ENCODE measurements around the gene DLG2.

DLG2 gene

DNA sequence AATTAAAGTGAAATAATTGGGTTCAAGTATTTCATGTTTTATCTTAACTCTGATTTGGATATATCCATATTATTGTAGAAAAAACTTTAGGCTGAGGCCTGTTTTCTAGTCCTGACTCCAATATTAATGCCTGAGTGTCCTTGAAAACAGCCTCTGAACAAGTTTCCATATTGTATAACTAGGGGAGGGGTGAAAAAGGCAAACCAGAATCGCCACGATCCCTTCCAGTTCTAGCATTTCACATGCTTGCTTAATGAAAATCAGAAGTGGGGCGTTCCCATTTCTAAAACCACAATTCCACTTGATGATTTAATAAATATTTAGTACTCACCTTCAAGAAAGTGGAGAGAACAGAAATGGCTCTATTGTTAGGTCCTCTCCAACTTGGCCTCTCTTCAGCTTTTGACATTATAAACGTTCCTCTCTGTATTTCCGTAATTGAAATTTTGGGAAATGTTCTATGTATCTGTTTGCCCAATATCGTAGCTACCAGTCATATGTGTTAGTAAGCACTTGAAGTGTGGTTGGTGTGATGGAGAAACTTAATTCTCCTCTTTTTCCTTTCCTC, 1779.6 kb downstream of the DLG2 start:
- DNase-seq (ENCODE audit: low spot score), result no peak

DNA sequence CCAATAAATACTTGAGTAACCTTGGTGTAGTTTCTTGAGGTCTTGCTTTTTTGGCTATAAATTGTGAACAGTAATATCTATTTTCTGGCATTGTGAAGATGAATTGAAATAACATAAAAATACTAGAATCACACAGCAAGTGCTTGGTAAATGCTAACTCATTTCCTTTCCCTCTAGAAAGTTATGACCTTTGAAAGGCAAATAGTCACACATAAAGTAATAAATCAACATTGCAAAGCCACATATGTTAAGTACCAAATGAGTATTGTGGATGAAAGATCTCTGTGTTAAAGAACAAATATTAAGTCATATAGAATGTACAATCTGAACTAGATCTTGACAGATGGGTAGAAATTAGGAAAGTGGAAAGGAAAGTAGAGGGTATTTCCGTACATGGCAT, 1781.3 kb downstream of the DLG2 start:
- DNase-seq (ENCODE audit: low spot score), result no peak

DNA sequence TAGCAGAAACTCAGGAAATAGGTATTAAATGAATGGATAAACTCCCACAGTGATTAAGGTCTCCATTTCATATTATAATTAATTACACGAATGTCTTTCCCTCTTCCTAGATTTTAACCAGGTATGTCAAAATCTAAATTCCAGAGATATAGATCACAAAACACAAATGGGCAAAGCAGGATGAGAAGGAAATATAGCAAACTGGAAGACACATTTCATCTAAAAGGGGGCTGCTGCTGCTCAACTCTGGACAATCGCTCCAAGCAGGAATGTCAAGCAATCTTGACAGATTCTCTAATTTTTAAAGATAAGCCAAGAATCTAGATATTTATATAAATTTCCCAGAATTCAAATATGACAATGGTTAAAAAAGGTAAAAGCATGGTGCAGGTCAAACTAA, 1786.8 kb downstream of the DLG2 start:
- no peak for DNase-seq (ENCODE audit: low spot score)

DNA sequence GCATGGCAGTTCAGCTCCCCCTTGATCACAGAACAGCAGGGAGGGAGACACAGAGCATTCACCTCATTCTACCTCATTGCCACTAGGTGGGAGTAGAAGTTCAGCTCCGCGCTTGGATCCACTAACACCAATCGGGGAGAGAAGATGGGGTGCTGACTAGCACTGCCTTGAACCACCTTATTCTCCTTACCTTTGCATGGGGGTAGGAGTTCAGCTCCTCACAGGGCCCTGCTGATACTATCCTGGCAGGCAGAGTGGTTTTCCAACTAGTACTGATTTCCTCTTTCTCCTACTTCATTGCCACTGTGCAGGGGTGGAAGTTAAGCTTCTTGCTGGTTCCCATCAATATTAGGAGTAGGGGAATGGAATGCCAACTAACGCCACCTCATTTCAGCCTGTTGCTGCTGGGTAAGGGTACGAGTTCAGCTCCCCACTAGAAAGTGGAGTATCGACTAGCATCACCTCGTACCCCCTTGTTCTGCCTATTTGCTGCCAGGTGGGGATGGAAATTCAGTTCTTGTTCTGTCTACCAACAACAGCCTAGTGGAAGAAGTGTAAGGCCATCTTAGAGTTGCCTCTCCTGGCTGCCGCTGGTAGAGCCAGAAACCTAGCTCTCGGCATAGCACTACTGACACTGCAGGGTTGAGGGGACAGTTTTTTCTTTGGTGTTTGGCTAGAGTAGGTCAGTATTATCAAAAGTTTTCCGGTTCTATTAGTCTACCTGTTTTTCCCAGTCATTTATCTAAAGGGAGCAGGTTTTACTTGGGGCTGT, 1790.1 kb downstream of the DLG2 start:
- DNase-seq (ENCODE audit: low spot score), result no peak

DNA sequence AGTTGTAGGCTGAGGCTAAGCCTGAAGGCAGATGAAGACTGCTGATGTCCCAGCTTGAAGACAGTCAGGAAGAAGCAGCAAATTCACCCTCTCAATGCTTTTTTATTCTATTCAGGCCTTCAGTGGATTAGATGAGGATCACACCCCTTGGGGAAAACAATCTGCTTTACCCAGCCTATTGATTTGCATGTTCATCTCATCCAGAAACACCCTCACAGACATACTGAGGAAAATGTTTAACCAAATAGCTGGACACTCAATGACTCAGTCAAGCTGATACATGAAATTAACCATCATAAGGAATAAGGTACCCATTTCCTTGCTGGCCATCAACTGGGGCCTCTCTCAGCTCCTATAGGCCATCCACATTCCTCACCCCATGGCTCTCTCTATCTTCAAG, 1791.1 kb downstream of the DLG2 start:
- no peak for DNase-seq (ENCODE audit: low spot score)

DNA sequence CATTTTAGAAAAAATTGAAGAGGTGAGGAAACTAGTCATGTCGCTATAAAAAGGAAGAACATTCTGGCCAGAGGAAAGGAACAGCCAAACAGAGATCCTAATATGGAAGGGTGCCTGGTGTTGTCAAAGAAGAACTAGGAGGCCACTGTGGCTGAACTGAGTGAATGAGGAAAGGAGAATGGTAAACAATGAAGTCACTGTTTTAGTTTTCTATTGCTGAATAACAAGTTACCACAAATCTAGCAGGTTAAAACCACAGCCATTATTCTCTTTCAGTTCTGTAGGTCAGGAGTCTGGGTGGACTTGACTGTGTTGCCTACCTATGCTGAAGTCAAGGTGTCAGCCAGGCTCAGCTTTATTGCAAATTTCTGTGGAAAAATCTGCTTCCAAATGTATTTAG, 1791.7 kb downstream of the DLG2 start:
- no peak for DNase-seq (ENCODE audit: low spot score)

DNA sequence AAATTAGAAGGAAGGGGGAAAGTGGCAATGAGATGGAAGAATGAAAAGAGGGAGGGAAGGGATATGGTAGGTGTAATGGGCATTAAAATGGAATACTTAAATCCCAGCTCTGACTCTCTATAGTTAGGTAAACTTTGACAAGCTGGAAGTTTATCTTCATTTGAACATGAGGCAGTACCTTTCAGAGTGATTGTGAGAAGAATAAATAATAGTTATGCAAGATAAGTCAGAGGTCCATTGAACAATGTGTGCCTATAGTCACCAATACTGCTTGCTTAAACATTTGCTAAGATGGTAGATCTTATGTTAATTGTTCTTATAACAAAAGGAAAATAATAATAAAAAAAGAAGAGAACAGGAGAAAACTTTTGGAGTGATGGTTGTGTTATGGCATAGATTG, 1795.2 kb downstream of the DLG2 start:
- DNase-seq (ENCODE audit: low spot score), result no peak

DNA sequence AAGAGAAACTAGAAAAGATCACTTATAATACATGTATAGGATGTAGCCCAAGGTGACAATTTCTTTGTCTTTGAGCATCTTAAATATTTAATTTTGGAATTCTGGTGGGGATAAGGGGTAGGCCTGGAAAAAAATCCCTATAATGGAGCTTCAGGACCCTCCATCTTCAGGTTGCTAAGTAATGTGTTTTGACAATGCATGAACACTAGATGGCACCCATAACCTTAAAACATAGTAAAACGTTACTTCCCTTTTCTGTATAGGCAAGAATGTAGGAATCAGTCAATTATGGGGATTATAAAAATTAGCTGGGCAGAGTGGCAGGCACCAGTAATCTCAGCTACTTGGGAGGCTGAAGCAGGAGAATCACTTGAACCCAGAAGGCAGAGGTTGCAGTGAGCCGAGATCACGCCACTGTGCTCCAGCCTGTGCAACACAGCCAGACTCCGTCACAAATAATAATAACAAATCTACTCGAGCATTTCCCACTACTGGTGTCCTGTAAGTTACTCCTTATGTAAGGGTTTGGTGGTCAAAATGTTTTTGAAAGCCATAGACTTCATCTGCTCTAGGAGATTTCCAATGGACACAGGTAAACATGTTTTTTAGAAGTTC, 1799.1 kb downstream of the DLG2 start:
- no peak for DNase-seq (ENCODE audit: low spot score)

DNA sequence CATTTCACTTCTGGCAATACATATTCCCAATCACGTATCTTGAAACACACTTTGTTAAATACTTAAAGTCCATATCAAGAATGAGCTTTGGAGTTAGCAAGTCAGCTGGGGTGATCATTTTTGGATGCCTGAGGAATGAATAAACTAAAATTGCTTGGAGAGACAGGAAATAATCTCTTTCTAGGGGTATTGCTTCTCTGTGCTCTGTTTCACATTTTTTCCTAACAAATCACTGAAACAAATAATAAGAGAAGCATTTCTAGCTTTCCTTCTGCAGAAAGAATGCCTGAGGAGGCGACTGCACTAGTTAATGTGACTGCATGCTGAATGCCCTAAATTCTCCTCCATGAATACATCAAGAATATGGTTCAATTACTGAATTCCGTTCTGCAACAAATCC, 1799.6 kb downstream of the DLG2 start:
- DNase-seq (ENCODE audit: low spot score), result no peak

DNA sequence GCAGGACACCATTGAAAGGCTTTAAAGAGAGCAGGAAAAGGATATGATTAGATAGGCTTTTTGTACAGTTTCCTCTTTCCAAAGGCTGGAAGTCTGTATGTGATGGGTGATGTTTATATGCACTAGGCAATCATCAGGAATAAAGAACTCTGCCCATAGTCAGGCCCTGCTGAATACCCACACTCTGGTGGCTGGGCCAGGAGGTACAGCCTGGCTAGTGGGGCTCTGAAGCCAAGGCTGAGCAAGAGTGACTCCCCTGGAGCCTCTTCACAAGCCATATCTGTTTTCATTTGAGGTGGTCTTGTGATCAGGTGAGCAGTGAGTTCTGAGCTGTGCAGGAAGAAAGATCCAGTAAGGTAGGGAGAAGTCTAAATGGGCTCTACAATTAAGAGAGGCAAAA, 1801.1 kb downstream of the DLG2 start:
- DNase-seq (ENCODE audit: low spot score), result no peak

DNA sequence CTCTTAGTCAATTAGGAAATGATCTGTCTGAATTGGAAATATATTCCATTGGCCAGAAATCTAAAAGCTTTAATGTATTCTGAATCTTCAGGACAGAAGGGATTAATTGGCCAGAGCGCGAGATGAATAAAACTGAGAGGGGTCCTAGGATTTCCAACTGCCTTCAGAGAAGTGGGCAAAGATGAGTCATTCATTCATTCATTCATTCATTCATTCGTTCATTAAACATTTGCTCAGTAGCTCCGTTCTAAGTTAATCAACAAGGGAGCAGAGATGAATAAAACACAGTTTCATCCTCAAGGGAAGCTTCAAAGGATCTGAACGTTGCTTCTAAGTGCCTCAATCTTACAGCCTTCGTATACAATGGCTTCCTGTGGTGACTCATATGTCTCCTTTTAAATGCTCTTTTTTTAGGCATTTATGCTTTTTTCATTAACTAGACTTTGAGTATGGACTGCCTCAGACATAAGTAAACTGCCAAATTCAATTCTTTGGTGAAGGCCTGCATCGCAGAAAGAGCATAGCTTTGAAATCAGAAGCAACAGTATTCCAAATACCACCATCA, 1803.6 kb downstream of the DLG2 start:
- no peak for DNase-seq (ENCODE audit: low spot score)

DNA sequence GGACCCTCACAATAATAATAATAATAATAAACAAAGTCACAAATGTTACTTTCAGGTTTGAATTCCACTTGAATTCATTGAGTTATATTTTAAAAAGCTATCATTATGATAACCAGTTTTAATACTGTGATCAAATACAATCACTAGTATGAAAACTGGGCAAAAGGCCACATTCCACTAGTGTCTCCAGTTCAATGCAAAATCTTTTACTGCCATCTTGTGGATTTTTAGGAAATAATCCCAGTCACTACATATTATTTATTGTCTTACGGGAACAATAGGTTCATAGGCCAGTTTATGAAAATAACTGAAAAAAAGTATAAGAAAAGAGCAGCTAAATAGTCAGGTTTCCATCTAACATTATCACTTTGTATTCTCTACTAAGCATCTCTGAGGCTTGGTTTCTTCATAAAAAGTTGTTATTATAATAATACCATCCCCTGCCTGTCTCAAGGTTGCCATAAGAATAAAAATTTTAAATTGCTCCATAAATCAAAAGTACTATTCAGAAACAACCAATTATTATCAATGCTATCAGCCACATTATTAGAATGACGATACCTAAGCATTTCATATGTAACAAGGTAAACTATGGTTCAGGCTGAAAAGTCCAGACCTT, 1807.1 kb downstream of the DLG2 start:
- DNase-seq (ENCODE audit: low spot score), result no peak

DNA sequence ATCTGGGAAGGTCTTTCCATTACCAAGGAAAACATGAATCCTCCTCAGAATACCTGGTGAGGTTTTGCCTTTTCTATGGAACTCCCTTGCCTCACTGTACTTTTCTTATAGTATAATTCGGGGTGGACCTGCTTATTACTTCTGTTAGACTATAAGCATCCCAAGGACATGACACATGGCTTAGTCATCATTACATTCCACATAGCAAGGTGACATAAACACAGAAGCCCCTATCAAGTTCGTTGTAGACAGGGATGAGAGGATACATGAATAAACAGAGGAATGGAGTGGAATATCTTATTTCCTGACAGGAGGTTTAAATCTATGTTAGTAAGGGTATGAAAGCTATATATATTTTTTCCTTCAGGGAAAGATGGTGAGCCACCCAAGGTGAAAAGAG, 1808.8 kb downstream of the DLG2 start:
- DNase-seq (ENCODE audit: low spot score), result no peak

DNA sequence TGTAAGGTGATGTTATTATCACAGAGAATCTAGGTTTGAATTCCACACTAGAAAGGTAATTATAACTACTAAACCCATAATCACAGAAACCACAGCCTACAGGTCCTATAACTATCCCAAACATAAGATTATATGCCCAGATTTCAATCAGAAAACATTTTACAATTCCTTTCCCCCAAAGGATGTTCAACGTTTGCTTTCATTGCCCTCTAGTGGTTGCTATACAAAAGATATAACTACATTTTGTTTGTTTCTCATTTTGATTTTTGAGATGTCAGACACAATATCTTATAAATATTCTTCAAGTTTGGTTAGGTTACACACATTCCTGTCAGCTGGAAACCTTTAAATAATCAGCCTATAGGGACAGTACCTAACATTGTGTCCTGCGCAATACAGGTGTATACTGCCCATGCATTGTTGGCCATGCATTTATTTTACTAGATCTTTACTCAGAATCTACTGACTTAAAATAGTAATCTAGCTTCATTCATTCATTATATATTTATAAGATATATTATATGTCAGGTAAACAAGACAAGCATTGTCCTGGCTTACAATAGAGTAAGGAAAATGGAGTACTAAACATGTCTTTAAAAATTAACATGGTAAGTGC, 1810.5 kb downstream of the DLG2 start:
- no peak for DNase-seq (ENCODE audit: low spot score)

DNA sequence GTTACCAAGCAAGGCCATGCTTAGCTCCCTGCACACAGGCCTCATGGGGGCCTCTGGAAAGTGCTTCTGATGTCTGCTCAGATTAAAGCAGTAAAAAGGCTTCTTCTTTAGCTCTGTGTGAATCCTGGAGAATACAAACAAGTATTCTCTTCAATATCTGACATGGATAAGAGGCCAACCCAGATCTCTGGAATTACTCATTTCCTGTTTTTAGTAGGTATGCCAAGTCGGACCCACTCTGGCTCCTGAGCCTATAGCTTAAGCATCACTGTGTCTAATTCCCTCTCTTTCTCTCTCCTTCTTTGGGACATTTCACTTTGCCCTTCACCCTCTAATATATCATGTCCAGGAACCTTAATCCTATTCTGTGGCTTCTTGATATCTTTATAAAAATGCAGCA, 1811.4 kb downstream of the DLG2 start:
- no peak for DNase-seq (ENCODE audit: low spot score)

DNA sequence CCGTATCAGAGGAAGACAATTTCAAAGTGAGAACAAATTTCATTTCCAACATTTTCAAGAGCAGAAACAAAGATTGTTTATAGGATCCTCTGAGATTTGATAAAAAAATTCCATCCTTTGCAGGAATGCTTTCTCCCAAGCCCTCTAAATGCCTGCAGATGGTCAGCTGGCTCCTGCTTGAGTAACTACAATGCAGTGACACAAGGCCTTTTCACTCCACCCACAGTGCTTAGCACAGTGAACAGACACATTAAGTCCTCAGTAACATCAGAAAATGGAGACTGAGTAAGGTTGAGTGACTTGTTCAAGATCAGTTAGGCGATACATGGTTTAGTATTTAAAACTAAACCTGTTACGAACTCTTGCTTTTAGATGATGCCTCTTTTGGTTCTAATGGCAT, 1813.8 kb downstream of the DLG2 start:
- DNase-seq (ENCODE audit: low spot score), result no peak

DNA sequence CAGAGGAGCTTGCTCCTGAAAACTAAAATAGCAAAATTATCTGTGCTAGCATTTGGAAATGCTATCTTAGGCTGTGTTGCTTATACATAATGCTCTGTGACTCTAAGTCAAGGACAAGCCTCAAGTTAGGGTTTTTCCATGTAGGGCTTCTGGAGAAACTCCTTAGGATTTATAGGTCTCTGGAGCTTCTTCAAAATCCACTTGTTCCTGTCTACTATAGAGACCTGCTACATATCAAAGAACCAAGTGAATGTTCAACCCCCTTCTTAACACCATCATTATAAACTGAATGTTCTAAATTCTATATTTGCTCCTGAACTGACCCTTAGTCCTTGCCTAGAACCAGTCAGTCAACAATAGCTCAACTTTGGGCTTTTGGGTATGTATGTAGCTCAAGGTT, 1817.9 kb downstream of the DLG2 start:
- DNase-seq (ENCODE audit: low spot score), result no peak

DNA sequence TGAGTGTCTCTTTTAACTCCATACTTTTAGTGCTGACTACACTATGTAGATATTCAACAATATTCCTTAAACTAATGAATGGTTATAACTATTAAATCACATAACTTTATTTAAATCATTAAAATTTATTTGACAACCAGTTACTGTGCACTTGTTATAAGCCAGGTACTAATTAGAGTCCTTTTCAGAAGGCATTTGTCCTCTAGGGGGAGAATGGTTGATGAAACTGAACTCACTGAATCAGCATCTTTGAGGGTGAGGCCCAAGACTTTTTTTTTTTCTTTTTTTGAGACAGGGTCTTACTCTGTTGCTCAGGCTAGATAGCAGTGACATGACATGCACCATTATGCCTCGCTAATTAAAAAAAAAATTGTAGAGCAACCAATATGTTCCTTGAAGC, 1825.3 kb downstream of the DLG2 start:
- DNase-seq (ENCODE audit: low spot score), result no peak

DNA sequence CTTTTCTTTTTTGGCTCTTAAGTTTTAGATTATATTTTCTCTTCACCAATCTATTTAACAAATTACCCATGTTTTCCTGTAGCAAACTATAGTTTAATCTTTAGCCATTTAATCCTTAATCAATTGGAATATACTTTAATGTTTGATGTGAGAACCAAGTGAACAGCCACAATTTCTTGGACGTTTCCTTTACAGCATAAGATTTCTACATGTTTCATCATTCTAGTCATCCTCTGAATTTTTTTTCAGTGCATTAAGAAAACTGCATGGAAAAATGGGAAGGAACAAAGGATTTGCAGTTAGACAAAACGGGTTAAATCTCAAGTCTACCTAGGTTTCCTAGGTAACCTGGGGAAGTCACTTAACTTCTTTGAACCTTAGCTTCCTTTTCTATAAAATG, 1833.8 kb downstream of the DLG2 start:
- DNase-seq (ENCODE audit: low spot score), result no peak

DNA sequence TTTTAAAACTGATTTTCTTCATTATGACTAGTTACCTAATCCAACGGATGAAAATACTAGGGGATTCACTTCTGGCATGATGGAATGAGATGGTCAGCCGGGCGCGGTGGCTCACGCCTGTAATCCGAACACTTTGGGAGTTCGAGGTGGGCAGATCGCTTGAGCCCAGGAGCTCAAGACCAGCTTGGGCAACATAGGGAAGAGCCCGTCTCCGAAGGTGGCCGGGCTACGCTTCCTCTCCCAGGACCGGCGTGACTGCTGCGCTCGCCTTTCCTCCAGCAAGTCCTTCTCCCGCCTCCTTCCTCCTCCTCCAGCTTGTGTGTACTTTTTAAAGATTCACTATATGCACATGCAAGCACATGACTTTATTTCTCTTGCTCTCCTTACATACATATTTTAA, 1835.6 kb downstream of the DLG2 start:
- DNase-seq (ENCODE audit: low spot score), result no peak

DNA sequence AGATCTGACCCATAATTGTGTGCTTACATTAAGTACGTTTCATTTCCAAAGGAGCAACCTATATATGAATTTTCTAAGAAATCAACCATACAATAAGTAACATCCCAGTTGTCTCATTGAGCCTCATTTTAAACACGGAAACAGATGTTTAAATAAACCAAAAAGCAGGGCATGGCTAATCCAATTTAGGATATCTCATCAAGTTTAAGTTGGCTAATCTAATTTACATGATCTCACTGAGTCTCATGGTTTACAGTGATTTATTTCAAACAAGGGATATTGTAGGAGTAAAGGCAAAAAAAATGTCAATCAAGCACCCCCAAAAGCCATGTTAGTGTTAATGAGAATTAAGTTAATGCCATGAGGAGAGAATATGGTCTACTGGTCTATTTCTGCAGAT, 1841.2 kb downstream of the DLG2 start:
- no peak for DNase-seq (ENCODE audit: low spot score)

DNA sequence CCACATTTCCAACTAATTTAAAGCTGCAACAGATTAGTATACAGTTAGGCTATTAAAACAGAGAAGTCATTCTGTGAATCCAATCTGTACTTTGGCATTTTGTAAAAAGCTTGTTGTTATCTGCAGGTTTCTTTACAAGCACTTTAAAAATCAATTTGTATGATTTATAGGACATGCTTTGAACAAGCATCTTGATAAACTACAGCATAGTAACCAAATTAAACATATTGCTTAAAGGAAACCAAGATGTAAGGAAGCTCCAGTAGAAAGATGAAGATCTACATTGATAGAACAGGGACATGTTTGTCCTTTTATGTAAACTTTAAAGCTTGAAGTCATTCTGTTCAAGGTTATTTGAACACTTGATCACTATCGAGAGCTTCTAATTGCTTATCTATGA, 1842.7 kb downstream of the DLG2 start:
- no peak for DNase-seq (ENCODE audit: low spot score)

DNA sequence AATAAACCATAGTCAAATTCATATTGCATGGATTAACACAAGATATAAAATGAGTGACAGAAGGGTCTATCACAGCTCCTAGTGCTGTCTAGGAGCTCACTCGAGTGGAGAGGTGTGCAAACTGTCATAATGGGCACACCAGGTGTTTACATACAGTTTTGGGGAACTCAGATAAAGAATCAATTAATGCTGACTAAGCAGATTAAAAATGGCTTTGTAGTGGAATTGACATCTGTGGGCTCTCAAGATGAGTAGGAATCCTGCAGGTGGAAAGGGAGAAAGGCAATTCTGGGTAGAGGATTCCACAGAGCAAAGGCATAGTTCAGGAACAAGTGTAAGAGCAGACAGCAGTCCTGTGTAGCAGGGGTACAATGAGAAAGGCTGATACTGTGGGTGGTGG, 1844.8 kb downstream of the DLG2 start:
- no peak for DNase-seq (ENCODE audit: low spot score)
